Breast epithelium (tissue), 4 donors: Measurements from ENCODE around the gene UQCC5. TPM values are rescaled to one million over a fixed set of nuclear protein-coding genes. Genes with fewer than 3 reads are reported as not detected.
A peak's percentile ranks its signal among the peaks of the same experiment; 100 is the strongest.

Experiments used
- DNase-seq, 2 donors: peaks; one replicate each; pipeline ENCODE4 v3.0.0-alpha.2; 2019; ENCODE audit warnings: low spot score in 2 of 2
- H3K27ac ChIP-seq, 2 donors: fragments of 200-600 bp; sonication (generic) in 1 of 2; one replicate each; pipeline ENCODE4 v1.5.1; 2016 to 2019; ENCODE audit warnings: mild to moderate bottlenecking in 1 of 2
- H3K27me3 ChIP-seq, 2 donors: fragments of 200-600 bp; sonication (generic) in 1 of 2; one replicate each; pipeline versions ENCODE4 v1.5.1 to v1.6.0; 2017 to 2019; ENCODE audit warnings: control low read depth in 1 of 2, mild to moderate bottlenecking in 1 of 2
- H3K36me3 ChIP-seq: fragments of 200-600 bp; one replicate; pipeline ENCODE4 v1.5.1; 2019
- H3K4me1 ChIP-seq, 2 donors: fragments of 200-600 bp; sonication (generic); one replicate each; pipeline ENCODE4 v1.5.1; 2016 to 2019; ENCODE audit warnings: control low read depth in 1 of 2
- H3K4me3 ChIP-seq, 3 donors: fragments of 200-600 bp; sonication (generic); 1 replicate in 2 of 3; 2 replicates in 1 of 3; pipeline ENCODE4 v1.5.1; 2016 to 2019; ENCODE audit warnings: mild to moderate bottlenecking in 3 of 3, moderate library complexity in 2 of 3
- H3K9me3 ChIP-seq, 2 donors: fragments of 200-600 bp; sonication (generic) in 1 of 2; one replicate each; pipeline ENCODE4 v1.5.1; 2016 to 2019; ENCODE audit warnings: control low read depth in 1 of 2
- CTCF ChIP-seq, 3 donors: fragments of 450-650 bp; IDR thresholded peaks; one replicate each; pipeline ENCODE4 v1.5.1; 2016 to 2017; ENCODE audit warnings: antibody characterized with exemption in 3 of 3, mild to moderate bottlenecking in 3 of 3, moderate library complexity in 3 of 3
- POLR2A ChIP-seq: fragments of 450-650 bp; IDR thresholded peaks from one replicate; pipeline ENCODE4 v1.6.1; 2016; ENCODE audit warnings: antibody characterized with exemption, mild to moderate bottlenecking, moderate library complexity
- POLR2AphosphoS5 ChIP-seq, 3 donors: sonication (generic); formaldehyde crosslinking; IDR thresholded peaks; one replicate each; pipeline ENCODE4 v1.6.1; 2017; ENCODE audit warnings: antibody characterized with exemption in 3 of 3
- intact Hi-C: fragments of 100-400 bp; cut with DNase I; formaldehyde crosslinking; loops from one replicate; pipeline ENCODE4 v1.15.1; 2023; ENCODE audit warnings: low total_unique reads
- total RNA-seq, 3 donors: library from RNA; depleted of rRNA; stranded (reverse); fragments of >200 nt; gene quantifications; one replicate each; pipeline ENCODE4 v1.1.0, GENCODE V29; 2016

The UQCC5 gene
- total RNA-seq, 3 donors from 2014 or later, result 1.3 to 14.1 (median 1.8) TPM

GRCh38 chr3:52532838-52533622 is 3.4 kb upstream of the UQCC5 start:
- DNase-seq, result peak in 1 of 2 donors; percentile 19
- Histone ChIP-seq H3K36me3 (no peaks in the 10 kb centered on the region), H3K27ac (peak overlapping the region; percentile 60 to 94), H3K4me1 (peaks cover 16% of the 10 kb centered on the region in 2 donors), H3K4me3 (peak overlapping the region; percentile 64 to 97 (median 70)), H3K27me3 (no peaks in the 10 kb centered on the region), H3K9me3 (no peaks in the 10 kb centered on the region)
- intact Hi-C loops, result loop anchor here (10.0 kb wide), 2 partner anchors 58 to 172 kb away; partner anchors contain the start of genes GLT8D1 and SPCS1
- TF ChIP-seq POLR2A, result no peak
- peak in 1 of 3 donors; percentile 3 for TF ChIP-seq POLR2AphosphoS5 (IDR thresholded peaks at IDR 0.05)
- no peak for TF ChIP-seq CTCF (IDR thresholded peaks at IDR 0.05)

GRCh38 chr3:52533623-52534280 is 2.7 kb upstream of the UQCC5 start, which contains the start of gene NT5DC2:
Gene NT5DC2, minus strand, starts transcription at chr3:52533857. Its CDS starts 120 bp downstream, at chr3:52533737.
- Histone ChIP-seq H3K4me1 (peaks cover 16 to 19% of the 10 kb centered on the region in 2 donors), H3K4me3 (peak within 1 kb of the TSS; percentile 64 to 97 (median 70)), H3K9me3 (no peaks in the 10 kb centered on the region), H3K27me3 (no peaks in the 10 kb centered on the region), H3K27ac (peak within 1 kb of the TSS; percentile 73 to 94), H3K36me3 (no peaks in the 10 kb centered on the region)
- TF ChIP-seq POLR2A, result no peak
- TF ChIP-seq CTCF (IDR thresholded peaks at IDR 0.05), result no peak
- TF ChIP-seq POLR2AphosphoS5 (IDR thresholded peaks at IDR 0.05), result no peak
- intact Hi-C loops, result loop anchor here (10.0 kb wide), 2 partner anchors 59 to 171 kb away; partner anchors contain the start of genes GLT8D1 and SPCS1
- peak in 1 of 2 donors; percentile 46 for DNase-seq

GRCh38 chr3:52534281-52535183 is 1.9 kb upstream of the UQCC5 start:
- peaks cover 16 to 19% of the 10 kb centered on the region in 2 donors for H3K4me1 ChIP-seq

More at GRCh38 chr3:52534281-52535183, 1.9 kb upstream of the UQCC5 start:
- DNase-seq, result no peak
- TF ChIP-seq POLR2AphosphoS5 (IDR thresholded peaks at IDR 0.05), result peak in 1 of 3 donors; percentile 23
- TF ChIP-seq CTCF (IDR thresholded peaks at IDR 0.05), result no peak
- intact Hi-C loops, result loop anchor here (10.0 kb wide), 2 partner anchors 60 to 170 kb away; partner anchors contain the start of genes GLT8D1 and SPCS1
- H3K4me3 ChIP-seq, result peak overlapping the region; percentile 53 to 97 (median 70)
- H3K27me3 ChIP-seq, result no peaks in the 10 kb centered on the region
- no peaks in the 10 kb centered on the region for H3K36me3 ChIP-seq
- H3K9me3 ChIP-seq, result no peaks in the 10 kb centered on the region
- peak overlapping the region; percentile 73 to 94 for H3K27ac ChIP-seq
